HL-60 (cell line): Measurements from ENCODE around the gene KIF5A.

Experiments
- DNase-seq, 2 experiments: peaks; one replicate each; pipeline ENCODE4 v3.0.0-alpha.2; 2010 to 2020; ENCODE audit warnings: low read depth in 1 of 2, low spot score in 1 of 2
- H3K27ac ChIP-seq: fragments of 250-450 bp; sonication (Bioruptor Pico); replicated peaks from 2 replicates; pipeline ENCODE4 v1.5.1; 2020; ENCODE audit warnings: mild to moderate bottlenecking, moderate library complexity
- H3K27me3 ChIP-seq: fragments of 250-450 bp; sonication (Bioruptor Pico); 2 replicates; pipeline ENCODE4 v1.5.1; 2021; ENCODE audit warnings: mild to moderate bottlenecking, moderate library complexity; ENCODE audit not compliant: insufficient read depth, poor library complexity, severe bottlenecking
- H3K4me3 ChIP-seq: replicated peaks from 2 replicates; pipeline ENCODE4 v1.5.1; 2011; ENCODE audit warnings: mild to moderate bottlenecking, control low read depth, low read length; ENCODE audit not compliant: insufficient read depth
- GABPA ChIP-seq: IDR thresholded peaks from 2 replicates; pipeline ENCODE4 v1.6.1; 2012; ENCODE audit warnings: low read depth
- POLR2AphosphoS5 ChIP-seq: IDR thresholded peaks from 2 replicates; pipeline ENCODE4 v1.6.1; 2012; ENCODE audit warnings: low read depth
- SPI1 ChIP-seq: IDR thresholded peaks from 2 replicates; pipeline ENCODE4 v1.6.1; 2012; ENCODE audit warnings: low read depth, mild to moderate bottlenecking, borderline replicate concordance
- TF ChIP-seq, protein P1 (sequence below): IDR thresholded peaks from 2 replicates; pipeline ENCODE4 v1.6.1; 2012; ENCODE audit warnings: low read depth; ENCODE audit not compliant: insufficient replicate concordance
- TF ChIP-seq, protein P2 (sequence below): IDR thresholded peaks from one replicate; pipeline ENCODE4 v1.5.1; 2011; ENCODE audit warnings: low read length, control low read depth, inconsistent platforms; ENCODE audit not compliant: insufficient read depth

Gene KIF5A

DNA sequence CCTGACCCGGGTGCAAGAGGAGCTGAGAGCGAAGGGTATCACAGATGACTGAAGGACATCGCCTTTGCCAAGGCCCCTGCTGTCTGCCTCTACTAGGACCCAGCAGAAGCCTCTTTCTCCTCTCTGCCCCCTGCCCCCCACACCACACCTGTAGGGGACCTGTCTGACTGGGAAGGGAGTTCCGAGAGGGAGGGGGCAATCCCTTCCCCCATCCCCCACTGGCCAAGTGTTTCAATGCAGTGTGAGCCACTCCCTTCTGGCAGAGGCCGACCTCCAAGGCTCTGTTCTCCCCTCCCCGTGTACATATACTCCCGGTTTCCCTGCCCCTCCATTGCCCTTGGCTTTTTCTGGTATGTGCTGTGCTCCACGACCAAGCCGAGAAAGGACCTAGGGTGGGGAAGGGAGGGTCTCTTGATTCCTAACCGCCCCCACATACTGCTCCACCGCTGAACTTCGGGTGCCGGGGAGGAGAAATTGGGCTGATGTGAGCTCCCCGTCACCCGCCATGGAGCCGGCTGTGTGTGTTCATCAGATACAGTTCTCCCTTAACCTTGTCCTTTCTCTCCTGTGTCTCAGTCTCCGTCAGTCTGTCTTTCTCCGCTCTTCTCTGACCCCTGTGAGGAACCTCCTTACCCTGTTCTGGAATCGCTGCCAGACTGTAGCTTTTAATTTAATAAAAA, 59.4 kb downstream of the KIF5A start:
- no peak overlapping the region for H3K27ac ChIP-seq
- peaks cover 68% of the 10 kb centered on the region for H3K27me3 ChIP-seq
- no peak overlapping the region for H3K4me3 ChIP-seq
- no peak for DNase-seq
- TF ChIP-seq GABPA (no peak), SPI1 (no peak), POLR2AphosphoS5 (no peak)
- TF ChIP-seq, protein P1, sequence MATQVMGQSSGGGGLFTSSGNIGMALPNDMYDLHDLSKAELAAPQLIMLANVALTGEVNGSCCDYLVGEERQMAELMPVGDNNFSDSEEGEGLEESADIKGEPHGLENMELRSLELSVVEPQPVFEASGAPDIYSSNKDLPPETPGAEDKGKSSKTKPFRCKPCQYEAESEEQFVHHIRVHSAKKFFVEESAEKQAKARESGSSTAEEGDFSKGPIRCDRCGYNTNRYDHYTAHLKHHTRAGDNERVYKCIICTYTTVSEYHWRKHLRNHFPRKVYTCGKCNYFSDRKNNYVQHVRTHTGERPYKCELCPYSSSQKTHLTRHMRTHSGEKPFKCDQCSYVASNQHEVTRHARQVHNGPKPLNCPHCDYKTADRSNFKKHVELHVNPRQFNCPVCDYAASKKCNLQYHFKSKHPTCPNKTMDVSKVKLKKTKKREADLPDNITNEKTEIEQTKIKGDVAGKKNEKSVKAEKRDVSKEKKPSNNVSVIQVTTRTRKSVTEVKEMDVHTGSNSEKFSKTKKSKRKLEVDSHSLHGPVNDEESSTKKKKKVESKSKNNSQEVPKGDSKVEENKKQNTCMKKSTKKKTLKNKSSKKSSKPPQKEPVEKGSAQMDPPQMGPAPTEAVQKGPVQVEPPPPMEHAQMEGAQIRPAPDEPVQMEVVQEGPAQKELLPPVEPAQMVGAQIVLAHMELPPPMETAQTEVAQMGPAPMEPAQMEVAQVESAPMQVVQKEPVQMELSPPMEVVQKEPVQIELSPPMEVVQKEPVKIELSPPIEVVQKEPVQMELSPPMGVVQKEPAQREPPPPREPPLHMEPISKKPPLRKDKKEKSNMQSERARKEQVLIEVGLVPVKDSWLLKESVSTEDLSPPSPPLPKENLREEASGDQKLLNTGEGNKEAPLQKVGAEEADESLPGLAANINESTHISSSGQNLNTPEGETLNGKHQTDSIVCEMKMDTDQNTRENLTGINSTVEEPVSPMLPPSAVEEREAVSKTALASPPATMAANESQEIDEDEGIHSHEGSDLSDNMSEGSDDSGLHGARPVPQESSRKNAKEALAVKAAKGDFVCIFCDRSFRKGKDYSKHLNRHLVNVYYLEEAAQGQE = no peak
- TF ChIP-seq, protein P2, sequence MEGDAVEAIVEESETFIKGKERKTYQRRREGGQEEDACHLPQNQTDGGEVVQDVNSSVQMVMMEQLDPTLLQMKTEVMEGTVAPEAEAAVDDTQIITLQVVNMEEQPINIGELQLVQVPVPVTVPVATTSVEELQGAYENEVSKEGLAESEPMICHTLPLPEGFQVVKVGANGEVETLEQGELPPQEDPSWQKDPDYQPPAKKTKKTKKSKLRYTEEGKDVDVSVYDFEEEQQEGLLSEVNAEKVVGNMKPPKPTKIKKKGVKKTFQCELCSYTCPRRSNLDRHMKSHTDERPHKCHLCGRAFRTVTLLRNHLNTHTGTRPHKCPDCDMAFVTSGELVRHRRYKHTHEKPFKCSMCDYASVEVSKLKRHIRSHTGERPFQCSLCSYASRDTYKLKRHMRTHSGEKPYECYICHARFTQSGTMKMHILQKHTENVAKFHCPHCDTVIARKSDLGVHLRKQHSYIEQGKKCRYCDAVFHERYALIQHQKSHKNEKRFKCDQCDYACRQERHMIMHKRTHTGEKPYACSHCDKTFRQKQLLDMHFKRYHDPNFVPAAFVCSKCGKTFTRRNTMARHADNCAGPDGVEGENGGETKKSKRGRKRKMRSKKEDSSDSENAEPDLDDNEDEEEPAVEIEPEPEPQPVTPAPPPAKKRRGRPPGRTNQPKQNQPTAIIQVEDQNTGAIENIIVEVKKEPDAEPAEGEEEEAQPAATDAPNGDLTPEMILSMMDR = no peak

DNA sequence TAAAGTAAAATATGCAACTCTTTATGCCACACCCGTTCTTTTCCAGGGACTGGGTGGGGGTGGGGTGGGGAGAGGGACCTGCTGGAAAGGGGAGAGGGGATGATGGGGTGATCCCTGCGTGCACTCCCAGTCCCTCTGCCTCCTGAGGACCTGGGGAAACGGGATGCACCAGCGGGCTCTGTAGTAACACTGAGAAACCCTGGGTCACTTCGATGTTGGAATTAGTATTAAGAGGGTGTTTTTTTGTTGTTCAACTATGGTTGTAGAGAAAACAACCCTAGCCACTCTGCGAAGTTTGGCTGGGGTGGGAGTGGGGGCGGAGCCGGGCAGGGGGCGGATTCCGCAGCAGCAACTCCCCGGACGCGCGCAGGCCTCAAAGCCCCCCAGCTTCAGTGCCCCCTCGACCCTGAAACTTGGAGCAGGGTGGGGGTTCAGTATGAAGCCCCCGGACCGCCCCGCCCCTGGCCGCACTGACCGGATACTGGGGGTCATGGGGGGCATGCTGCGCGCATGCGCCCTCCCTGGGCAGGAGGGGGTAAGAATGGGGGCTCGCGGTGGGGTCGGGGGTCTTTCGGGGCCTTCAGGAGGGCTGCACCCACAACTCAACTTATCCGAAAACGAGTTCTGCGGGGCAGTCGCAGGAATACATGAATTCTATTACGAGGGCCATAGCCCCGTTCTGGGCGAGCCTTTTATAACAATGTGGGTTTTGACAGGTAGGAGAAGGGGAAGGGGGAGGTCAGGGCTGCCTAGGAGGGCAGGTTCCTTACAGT, 60.1 kb downstream of the KIF5A start:
- Histone ChIP-seq H3K27me3 (peaks cover 72% of the 10 kb centered on the region), H3K27ac (no peak overlapping the region), H3K4me3 (no peak overlapping the region)
- TF ChIP-seq, protein P1 = no peak
- TF ChIP-seq, protein P2 = no peak
- TF ChIP-seq SPI1 (no peak), GABPA (no peak), POLR2AphosphoS5 (no peak)
- DNase-seq = no peak

DNA sequence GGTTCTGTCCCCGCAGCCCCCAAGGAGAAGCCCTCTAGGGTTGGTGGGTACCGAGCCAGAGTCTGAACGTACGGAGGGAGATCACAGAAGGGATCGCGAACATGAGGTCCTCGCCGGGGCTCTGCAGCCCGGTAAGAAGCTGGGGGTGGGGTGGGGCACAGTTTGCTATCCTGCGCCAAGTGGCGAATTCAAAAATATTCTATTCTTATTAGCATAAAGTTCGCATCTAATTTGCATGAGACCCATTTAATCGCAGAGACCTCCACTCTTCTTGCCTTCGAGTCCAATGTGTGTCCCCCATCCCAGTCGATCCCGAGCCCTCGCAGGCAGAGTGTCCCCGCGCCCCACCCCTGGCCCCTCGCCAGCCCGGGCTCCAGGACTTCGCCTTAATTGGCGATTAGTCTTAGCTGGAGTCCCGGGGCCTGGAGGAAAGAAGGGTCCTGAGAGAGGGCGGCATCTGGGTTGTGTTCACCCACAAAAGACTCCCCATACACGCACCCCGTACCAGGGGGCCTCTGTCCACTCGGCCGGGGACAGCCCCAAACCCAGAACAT, 60.8 kb downstream of the KIF5A start:
- H3K4me3 ChIP-seq = no peak overlapping the region
- TF ChIP-seq, protein P1 = no peak
- no peak for TF ChIP-seq POLR2AphosphoS5
- no peak for TF ChIP-seq SPI1
- no peak for TF ChIP-seq GABPA
- TF ChIP-seq, protein P2 = no peak
- DNase-seq = no peak

More for the DNA sequence above, 60.8 kb downstream of the KIF5A start:
- Histone ChIP-seq H3K27ac (no peak overlapping the region), H3K27me3 (peaks cover 70% of the 10 kb centered on the region)
